Fibroblast of the aortic adventitia (primary cell): ENCODE results near the gene CCL27. TPM values are rescaled to one million over a fixed set of nuclear protein-coding genes. Genes with fewer than 3 reads are reported as not detected.
"Not testable (repeated sequence)": the region's sequence is repeated elsewhere in the genome, so short reads cannot be mapped to it uniquely, and the experiment has no call there.

Source experiments
- DNase-seq: peaks from one replicate; pipeline ENCODE4 v3.0.0-alpha.2; 2010; ENCODE audit warnings: low read depth
- H3K4me3 ChIP-seq: 2 replicates; pipeline ENCODE4 v1.5.1; 2011; ENCODE audit warnings: low read depth, mild to moderate bottlenecking, control low read depth, low read length, moderate library complexity
- total RNA-seq: library from RNA; depleted of rRNA; stranded (reverse); fragments of >200 nt; gene quantifications from 2 replicates; pipeline ENCODE4 v1.2.3, GENCODE V29; 2012; ENCODE audit warnings: low replicate concordance
- TF ChIP-seq, protein P1 (sequence below): IDR thresholded peaks from 2 replicates; pipeline ENCODE4 v1.5.1; 2011; ENCODE audit warnings: mild to moderate bottlenecking, low read length, control low read depth, inconsistent platforms; ENCODE audit not compliant: insufficient read depth

CCL27 gene
- total RNA-seq, 1 donor = not detected

GRCh38 chr9:34646211-34647083 is 16.0 kb downstream of the CCL27 start, which contains the start of gene GALT:
GALT (plus strand) TSS chr9:34646675; CDS start chr9:34646705, 30 bp downstream.
- H3K4me3 ChIP-seq = peak within 1 kb of the TSS; percentile 82
- TF ChIP-seq, protein P1, sequence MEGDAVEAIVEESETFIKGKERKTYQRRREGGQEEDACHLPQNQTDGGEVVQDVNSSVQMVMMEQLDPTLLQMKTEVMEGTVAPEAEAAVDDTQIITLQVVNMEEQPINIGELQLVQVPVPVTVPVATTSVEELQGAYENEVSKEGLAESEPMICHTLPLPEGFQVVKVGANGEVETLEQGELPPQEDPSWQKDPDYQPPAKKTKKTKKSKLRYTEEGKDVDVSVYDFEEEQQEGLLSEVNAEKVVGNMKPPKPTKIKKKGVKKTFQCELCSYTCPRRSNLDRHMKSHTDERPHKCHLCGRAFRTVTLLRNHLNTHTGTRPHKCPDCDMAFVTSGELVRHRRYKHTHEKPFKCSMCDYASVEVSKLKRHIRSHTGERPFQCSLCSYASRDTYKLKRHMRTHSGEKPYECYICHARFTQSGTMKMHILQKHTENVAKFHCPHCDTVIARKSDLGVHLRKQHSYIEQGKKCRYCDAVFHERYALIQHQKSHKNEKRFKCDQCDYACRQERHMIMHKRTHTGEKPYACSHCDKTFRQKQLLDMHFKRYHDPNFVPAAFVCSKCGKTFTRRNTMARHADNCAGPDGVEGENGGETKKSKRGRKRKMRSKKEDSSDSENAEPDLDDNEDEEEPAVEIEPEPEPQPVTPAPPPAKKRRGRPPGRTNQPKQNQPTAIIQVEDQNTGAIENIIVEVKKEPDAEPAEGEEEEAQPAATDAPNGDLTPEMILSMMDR = peak; percentile 59
- peak; percentile 79 for DNase-seq

DNA sequence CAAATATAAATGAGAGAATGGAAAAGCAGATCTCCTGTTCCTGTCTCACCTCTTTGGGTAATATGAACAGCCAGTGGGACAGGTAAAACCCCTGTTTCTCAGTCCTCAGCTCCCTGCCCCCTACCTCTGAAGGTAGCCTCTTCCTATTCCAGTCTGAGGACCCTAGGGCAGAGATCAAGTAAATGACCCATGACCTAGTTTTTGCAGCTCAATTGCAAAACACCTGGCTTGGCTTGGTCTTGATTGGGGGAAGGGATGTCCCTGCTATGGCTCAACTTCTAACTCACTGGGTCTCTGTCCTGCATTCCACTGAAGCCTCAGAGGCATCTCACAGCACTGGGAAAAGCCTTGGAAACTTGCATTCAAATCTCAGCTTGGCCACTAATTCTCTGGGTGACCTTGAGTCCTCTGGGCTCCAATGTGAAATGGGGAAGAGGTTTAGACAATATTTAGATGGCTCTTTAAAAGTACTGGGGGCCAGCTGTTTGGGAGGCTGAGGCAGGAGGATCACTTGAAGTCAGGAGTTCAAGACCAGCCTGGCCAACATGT is 17.6 kb downstream of the CCL27 start:
- H3K4me3 ChIP-seq = no peak overlapping the region
- no peak for DNase-seq
- TF ChIP-seq, protein P1 = no peak

- DNase-seq = peak; percentile 15
- TF ChIP-seq, protein P1 = no peak
- H3K4me3 ChIP-seq = no peak overlapping the region
Observed at GRCh38 chr9:34642679-34643078, 19.8 kb downstream of the CCL27 start.

- not testable (repeated sequence) for DNase-seq, H3K4me3 ChIP-seq
Observed at GRCh38 chr9:34639322-34639721, 23.1 kb downstream of the CCL27 start.

DNA sequence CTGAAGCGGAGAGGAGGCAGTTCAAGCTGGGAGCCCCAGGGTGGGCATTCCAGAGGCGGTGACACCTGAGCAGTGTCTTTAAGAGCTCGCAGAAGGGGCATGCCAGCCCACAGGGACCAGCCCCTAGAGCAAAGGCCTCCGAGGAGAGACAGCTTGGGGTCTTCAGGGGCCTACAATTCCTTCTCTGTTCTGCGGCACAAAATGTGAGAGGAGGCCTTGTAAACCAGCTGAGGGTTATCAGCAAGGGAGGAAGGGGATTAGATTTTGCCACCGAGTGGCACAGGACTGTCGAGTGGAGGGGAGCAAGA is 24.4 kb downstream of the CCL27 start:
- no peak for DNase-seq
- peak overlapping the region; percentile 81 for H3K4me3 ChIP-seq
- TF ChIP-seq, protein P1 = no peak

- TF ChIP-seq, protein P1 = peak; percentile 2
- H3K4me3 ChIP-seq = peak within 1 kb of the TSS; percentile 81
- peak; percentile 90 for DNase-seq
Observed at GRCh38 chr9:34637356-34638137, 24.9 kb downstream of the CCL27 start, which contains the start of gene SIGMAR1. SIGMAR1 (minus strand) TSS chr9:34637787; CDS start chr9:34637697, 90 bp downstream.
